Endodermal cell (in vitro differentiated cells): ENCODE measurements around the gene METTL26. TPM values are rescaled to one million over a fixed set of nuclear protein-coding genes. Genes with fewer than 3 reads are reported as not detected.

Experiments used
- DNase-seq: peaks from one replicate; pipeline ENCODE4 v3.0.0-alpha.2; 2017
- H3K27ac ChIP-seq: 2 replicates; pipeline ENCODE4 v1.5.1; 2013; ENCODE audit warnings: mild to moderate bottlenecking, low read depth, low read length, moderate library complexity
- H3K27me3 ChIP-seq: 2 replicates; pipeline ENCODE4 v1.6.1; 2013; ENCODE audit warnings: mild to moderate bottlenecking, low read length, moderate library complexity; ENCODE audit not compliant: insufficient read depth, control insufficient read depth, poor library complexity, severe bottlenecking
- H3K36me3 ChIP-seq: 2 replicates; pipeline ENCODE4 v1.7.0; 2013; ENCODE audit warnings: mild to moderate bottlenecking, low read length, moderate library complexity; ENCODE audit not compliant: control insufficient read depth, insufficient read depth
- H3K4me1 ChIP-seq: one replicate; pipeline ENCODE4 v1.7.0; 2013; ENCODE audit warnings: low read length; ENCODE audit not compliant: control insufficient read depth, insufficient read depth
- H3K4me3 ChIP-seq: 2 replicates; pipeline ENCODE4 v1.5.1; 2013; ENCODE audit warnings: mild to moderate bottlenecking, low read length, moderate library complexity
- H3K9ac ChIP-seq: 2 replicates; pipeline ENCODE4 v1.6.1; 2013; ENCODE audit warnings: mild to moderate bottlenecking, low read length, moderate library complexity; ENCODE audit not compliant: poor library complexity, severe bottlenecking; ENCODE audit errors: extremely low read depth
- H3K9me3 ChIP-seq: 2 replicates; pipeline ENCODE4 v1.6.1; 2013; ENCODE audit warnings: mild to moderate bottlenecking, low read length, moderate library complexity; ENCODE audit not compliant: control insufficient read depth
- H3K27ac Mint-ChIP-seq: 2 replicates; pipeline ENCODE4 v1.8.0; 2020; ENCODE audit warnings: mixed read lengths
- H3K27me3 Mint-ChIP-seq: 2 replicates; pipeline ENCODE4 v1.8.0; 2021; ENCODE audit warnings: mild to moderate bottlenecking, mixed read lengths; ENCODE audit not compliant: insufficient read depth
- H3K36me3 Mint-ChIP-seq: 2 replicates; pipeline ENCODE4 v1.8.0; 2020; ENCODE audit warnings: low read depth, mixed read lengths
- H3K4me1 Mint-ChIP-seq: 2 replicates; pipeline ENCODE4 v1.8.0; 2020; ENCODE audit warnings: mixed read lengths
- H3K4me3 Mint-ChIP-seq: 2 replicates; pipeline ENCODE4 v1.8.0; 2020; ENCODE audit warnings: mild to moderate bottlenecking, moderate library complexity, mixed read lengths
- H3K9me3 Mint-ChIP-seq: 2 replicates; pipeline ENCODE4 v1.8.0; 2020; ENCODE audit warnings: mild to moderate bottlenecking, mixed read lengths
- CTCF ChIP-seq: fragments of 200-600 bp; sonication (generic); conservative IDR thresholded peaks from 2 replicates; pipeline ENCODE4 v1.5.0; 2021; ENCODE audit warnings: antibody characterized with exemption, mild to moderate bottlenecking
- WGBS, 2 experiments: methylation state at CpG; one replicate each; pipeline versions ENCODE4 v1.1.5 to v1.1.7; 2013; ENCODE audit warnings: missing lambda C conversion rate in 2 of 2, mixed read lengths in 1 of 2; ENCODE audit not compliant: insufficient coverage in 1 of 2, insufficient read length in 1 of 2; 5-methylcytosine and 5-hydroxymethylcytosine counted together
- total RNA-seq, 2 donors: library from RNA; stranded (reverse); fragmentation: NEBNext Ultra II Directional in 1 of 2; extraction: Animal tissue kit (Norgen Biotek cat#: 25700) in 1 of 2; gene quantifications; 2 replicates in 1 of 2; 3 replicates in 1 of 2; pipeline ENCODE4 v1.2.1, GENCODE V29; 2021

Gene METTL26
- total RNA-seq, 2 donors from 2014 or later: 72.1 to 79.8 TPM

DNA sequence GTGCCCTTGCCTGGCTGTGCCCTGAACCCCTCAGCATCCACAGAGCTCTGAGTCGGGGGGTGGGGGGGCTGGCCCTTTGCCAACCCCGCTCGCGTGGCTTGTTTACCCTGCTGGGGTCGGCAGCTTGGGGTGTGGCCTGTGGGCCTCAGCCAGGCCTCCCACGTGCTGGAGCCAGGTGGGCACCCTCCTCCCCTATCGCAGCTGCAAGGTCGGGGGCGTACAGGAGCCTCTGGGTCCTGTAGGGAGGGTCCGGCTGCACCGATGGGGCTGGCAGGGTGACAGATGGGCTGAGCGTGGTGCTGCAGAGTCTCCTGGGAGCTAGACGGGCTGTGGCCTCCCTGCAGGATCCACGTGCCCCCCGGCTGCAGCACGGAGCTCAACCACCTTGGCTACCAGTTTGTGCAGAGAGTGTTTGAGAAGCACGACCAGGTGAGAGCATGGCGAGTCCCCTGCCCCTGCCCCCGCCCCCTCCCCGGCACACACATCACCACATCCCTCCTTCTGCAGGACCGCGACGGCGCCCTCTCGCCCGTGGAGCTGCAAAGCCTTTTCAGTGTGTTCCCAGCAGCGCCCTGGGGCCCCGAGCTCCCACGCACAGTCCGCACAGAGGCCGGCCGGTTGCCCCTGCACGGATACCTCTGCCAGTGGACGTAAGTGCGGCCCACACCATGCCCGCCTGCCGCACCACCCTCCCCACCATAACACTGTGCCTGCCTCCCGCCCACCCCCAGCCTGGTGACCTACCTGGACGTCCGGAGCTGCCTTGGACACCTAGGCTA, 35.4 kb upstream of the METTL26 start:
- Histone ChIP-seq H3K9ac (no peak overlapping the region), H3K27ac (no peak overlapping the region), H3K4me3 (no peak overlapping the region), H3K36me3 (peaks cover 40% of the 10 kb centered on the region), H3K27me3 (no peaks in the 10 kb centered on the region), H3K4me1 (peaks cover 4% of the 10 kb centered on the region), H3K9me3 (no peaks in the 10 kb centered on the region)
- Mint-ChIP-seq H3K4me3 (no peak overlapping the region), H3K4me1 (peaks cover 9% of the 10 kb centered on the region), H3K27me3 (no peaks in the 10 kb centered on the region), H3K27ac (no peak overlapping the region), H3K9me3 (no peaks in the 10 kb centered on the region), H3K36me3 (peaks cover 18% of the 10 kb centered on the region)
- 95% methylated on average over 20 to 40 of the region's 40 CpGs for WGBS, 2 experiments
- DNase-seq: no peak
- no peak for TF ChIP-seq CTCF

DNA sequence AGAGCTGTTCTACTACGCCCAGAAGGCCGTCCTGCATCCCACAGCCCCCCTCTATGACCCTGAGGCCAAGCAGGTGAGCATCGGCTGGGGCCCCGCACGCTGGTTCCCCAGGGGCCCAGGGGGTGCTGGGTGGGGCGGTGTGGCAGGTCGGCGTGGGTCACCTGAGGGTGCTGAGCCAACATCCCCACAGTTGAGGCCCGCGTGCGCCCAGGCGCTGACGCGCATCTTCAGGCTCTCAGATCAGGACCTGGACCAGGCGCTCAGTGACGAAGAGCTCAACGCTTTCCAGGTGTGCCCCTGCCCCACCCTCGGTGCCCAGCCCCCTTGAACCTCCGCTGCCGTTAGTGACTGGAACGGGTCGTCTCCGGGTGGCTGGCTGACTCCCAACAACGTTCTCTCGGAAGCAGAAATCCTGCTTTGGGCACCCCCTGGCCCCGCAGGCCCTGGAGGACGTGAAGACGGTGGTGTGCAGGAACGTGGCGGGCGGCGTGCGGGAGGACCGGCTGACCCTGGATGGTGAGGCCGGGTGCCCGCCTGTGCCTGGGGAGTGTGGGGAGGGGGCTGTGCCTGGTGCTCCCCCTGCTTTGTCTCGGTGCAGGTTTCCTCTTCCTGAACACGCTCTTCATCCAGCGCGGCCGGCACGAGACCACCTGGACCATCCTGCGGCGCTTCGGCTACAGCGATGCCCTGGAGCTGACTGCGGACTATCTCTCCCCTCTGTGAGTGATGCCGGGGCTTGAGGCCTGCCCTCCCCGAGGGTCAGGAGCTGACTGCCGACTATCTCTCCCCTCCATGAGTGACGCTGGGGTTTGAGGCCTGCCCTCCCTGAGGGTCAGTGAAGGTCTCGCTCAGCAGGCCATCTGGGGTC, 34.6 kb upstream of the METTL26 start:
- Histone ChIP-seq H3K4me1 (peaks cover 4% of the 10 kb centered on the region), H3K27ac (no peak overlapping the region), H3K4me3 (no peak overlapping the region), H3K36me3 (peaks cover 40% of the 10 kb centered on the region), H3K9me3 (no peaks in the 10 kb centered on the region), H3K9ac (no peak overlapping the region), H3K27me3 (no peaks in the 10 kb centered on the region)
- no peaks in the 10 kb centered on the region for H3K9me3 Mint-ChIP-seq
- no peak overlapping the region for H3K27ac Mint-ChIP-seq
- H3K4me3 Mint-ChIP-seq: peak overlapping the region; percentile 70
- peaks cover 18% of the 10 kb centered on the region for H3K36me3 Mint-ChIP-seq
- 96% methylated on average over 27 to 48 of the region's 52 CpGs for WGBS, 2 experiments
- DNase-seq: no peak
- no peak for TF ChIP-seq CTCF
- peaks cover 9% of the 10 kb centered on the region for H3K4me1 Mint-ChIP-seq
- H3K27me3 Mint-ChIP-seq: no peaks in the 10 kb centered on the region

GRCh38 chr16:669666-670065, 33.6 kb upstream of the METTL26 start:
- H3K4me3 Mint-ChIP-seq: peak overlapping the region; percentile 70
- H3K36me3 Mint-ChIP-seq: peaks cover 18% of the 10 kb centered on the region
- peaks cover 3% of the 10 kb centered on the region for H3K4me1 Mint-ChIP-seq
- Histone ChIP-seq H3K36me3 (peaks cover 40% of the 10 kb centered on the region), H3K4me1 (peaks cover 4% of the 10 kb centered on the region), H3K9me3 (no peaks in the 10 kb centered on the region), H3K9ac (no peak overlapping the region), H3K4me3 (no peak overlapping the region), H3K27me3 (no peaks in the 10 kb centered on the region), H3K27ac (no peak overlapping the region)
- H3K27ac Mint-ChIP-seq: no peak overlapping the region
- DNase-seq: no peak
- no peak for TF ChIP-seq CTCF
- 96 to 100% methylated on average over 4 to 13 of the region's 13 CpGs for WGBS, 2 experiments
- no peaks in the 10 kb centered on the region for H3K9me3 Mint-ChIP-seq
- no peaks in the 10 kb centered on the region for H3K27me3 Mint-ChIP-seq
